GM12801 (cell line): ENCODE measurements around the gene TM4SF20.

Experiments used
- CTCF ChIP-seq: IDR thresholded peaks from one replicate; pipeline ENCODE4 v1.5.1; 2011; ENCODE audit warnings: control low read depth; ENCODE audit not compliant: insufficient read length; ENCODE audit errors: extremely low read depth

Gene TM4SF20

GRCh38 chr2:227340106-227340505, 39.0 kb downstream of the TM4SF20 start:
- no peak for TF ChIP-seq CTCF

GRCh38 chr2:227339098-227339599, 40.0 kb downstream of the TM4SF20 start:
- TF ChIP-seq CTCF, result no peak

GRCh38 chr2:227337442-227337841, 41.7 kb downstream of the TM4SF20 start:
- no peak for TF ChIP-seq CTCF

GRCh38 chr2:227335713-227336112, 43.4 kb downstream of the TM4SF20 start:
- TF ChIP-seq CTCF, result no peak

GRCh38 chr2:227326783-227327182, 52.3 kb downstream of the TM4SF20 start:
- no peak for TF ChIP-seq CTCF

GRCh38 chr2:227325839-227326195, 53.3 kb downstream of the TM4SF20 start:
- TF ChIP-seq CTCF, result no peak

- no peak for TF ChIP-seq CTCF
Observed at GRCh38 chr2:227324995-227325838, 53.9 kb downstream of the TM4SF20 start, which contains the start of gene MFF. Gene MFF, plus strand, starts transcription at chr2:227325251. Its CDS starts 5,415 bp downstream, at chr2:227330666.
